EH (cell line): ENCODE results near the gene KRTAP4-11.
A peak's percentile ranks its signal among the peaks of the same experiment; 100 is the strongest.
"Not testable (repeated sequence)": the region's sequence is repeated elsewhere in the genome, so short reads cannot be mapped to it uniquely, and the experiment has no call there.

Source experiments
- DNase-seq: peaks from one replicate; pipeline ENCODE4 v3.0.0-alpha.2; 2015; ENCODE audit warnings: low read depth

Gene KRTAP4-11

DNA sequence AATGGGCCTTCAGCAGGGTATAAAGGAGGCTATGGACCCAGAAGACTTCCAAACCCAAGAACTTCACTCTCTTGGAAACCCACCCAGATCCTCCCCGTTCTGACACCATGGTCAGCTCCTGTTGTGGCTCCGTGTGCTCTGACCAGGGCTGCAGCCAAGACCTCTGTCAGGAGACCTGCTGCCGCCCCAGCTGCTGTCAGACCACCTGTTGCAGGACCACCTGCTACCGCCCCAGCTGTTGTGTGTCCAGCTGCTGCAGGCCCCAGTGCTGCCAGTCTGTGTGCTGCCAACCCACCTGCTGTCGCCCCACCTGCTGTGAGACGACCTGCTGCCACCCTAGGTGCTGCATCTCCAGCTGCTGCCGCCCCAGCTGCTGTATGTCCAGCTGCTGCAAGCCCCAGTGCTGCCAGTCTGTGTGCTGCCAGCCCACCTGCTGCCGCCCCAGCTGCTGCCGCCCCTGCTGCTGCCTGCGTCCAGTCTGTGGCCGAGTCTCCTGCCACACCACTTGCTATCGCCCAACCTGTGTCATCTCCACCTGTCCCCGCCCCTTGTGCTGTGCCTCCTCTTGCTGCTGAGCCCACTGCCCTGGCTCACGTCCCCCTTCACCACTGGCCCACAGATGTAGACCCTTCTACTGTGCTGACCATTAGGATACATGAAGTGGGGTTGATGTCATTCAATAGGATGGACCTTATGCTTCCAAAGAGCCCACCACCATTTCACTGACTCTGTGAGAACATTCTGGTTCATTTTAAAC, 33.9 kb downstream of the KRTAP4-11 start, which contains the start of gene KRTAP4-7:
Gene KRTAP4-7 (plus strand): TSS at position 51 of the 757 bp plus-strand sequence. CDS start 57 bp downstream, at position 108.
- DNase-seq = not testable (repeated sequence)

DNA sequence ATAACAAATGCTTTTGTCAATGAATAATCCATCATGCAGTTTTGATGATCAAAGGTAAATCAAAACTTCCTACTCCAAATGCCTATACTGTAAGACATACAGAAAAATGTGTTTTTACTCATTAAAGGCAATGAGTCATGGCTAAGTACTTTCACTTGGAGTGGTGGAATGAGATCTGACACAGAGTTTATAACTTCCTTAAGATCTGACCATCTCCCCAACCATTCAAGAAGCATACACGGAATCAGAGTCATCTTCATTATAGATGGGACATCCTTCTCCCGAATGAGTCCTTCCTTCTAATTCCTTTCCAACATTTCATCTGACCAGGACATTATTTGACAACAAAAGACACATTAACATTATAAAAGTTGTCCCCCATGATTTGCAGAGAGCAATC, 34.7 kb downstream of the KRTAP4-11 start:
- peak; percentile 92 for DNase-seq

DNA sequence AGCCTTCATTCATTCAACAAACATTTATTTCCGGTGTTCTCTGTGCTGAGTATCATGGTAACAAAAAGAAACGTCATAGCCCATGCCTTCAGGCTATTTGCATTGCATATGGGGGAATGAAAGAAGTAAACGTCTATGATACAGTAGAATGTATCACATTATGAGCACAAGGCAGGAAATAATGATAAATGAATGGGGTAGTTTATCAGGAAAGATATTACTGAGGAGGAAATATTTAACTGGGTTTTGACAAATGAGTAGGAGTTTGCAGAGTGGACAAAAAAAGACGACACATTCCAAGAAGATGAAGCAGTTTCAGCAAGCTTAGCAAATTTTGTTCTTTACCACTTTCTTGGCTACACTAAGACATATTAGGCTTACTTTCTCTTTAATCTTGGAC, 35.5 kb downstream of the KRTAP4-11 start:
- peak; percentile 56 for DNase-seq

DNA sequence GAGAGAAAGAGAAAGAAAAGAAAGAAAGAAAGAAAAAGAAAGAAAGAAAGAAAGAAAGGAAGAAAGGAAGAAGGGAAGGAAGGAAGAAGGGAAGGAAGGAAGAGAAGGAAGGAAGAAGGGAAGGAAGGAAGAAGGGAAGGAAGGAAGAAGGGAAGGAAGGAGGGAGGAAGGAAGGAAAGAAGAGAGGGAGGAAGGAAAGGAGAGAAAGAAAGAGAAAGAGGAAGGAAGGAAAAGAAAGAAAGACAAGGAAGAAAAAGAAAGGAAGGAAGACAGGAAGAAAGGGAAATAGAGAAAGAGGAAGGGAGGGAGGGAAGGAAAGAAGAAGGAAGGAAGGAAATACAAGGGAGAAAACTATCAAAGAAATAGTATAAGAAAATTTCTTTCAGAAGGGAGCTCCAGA, 41.4 kb downstream of the KRTAP4-11 start:
- no peak for DNase-seq

DNA sequence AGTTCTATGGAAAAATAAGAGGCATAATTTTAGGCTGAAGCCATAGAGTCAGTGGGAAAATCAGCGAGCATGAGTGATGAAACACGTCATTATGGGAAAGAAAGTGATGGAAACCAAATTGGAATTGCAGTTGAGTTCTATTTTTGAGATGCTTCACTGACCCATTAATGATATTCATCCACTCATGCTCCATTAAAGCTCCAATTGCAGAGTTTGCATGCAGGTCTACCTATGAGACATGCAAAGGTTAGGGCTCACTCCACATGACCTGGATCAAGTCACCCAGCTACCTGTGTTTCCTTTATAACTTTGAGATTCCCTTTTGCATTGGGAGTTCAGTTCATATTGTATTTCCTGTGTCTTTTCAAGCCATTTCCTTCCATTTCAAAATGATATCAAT, 44.5 kb downstream of the KRTAP4-11 start:
- DNase-seq = no peak

DNA sequence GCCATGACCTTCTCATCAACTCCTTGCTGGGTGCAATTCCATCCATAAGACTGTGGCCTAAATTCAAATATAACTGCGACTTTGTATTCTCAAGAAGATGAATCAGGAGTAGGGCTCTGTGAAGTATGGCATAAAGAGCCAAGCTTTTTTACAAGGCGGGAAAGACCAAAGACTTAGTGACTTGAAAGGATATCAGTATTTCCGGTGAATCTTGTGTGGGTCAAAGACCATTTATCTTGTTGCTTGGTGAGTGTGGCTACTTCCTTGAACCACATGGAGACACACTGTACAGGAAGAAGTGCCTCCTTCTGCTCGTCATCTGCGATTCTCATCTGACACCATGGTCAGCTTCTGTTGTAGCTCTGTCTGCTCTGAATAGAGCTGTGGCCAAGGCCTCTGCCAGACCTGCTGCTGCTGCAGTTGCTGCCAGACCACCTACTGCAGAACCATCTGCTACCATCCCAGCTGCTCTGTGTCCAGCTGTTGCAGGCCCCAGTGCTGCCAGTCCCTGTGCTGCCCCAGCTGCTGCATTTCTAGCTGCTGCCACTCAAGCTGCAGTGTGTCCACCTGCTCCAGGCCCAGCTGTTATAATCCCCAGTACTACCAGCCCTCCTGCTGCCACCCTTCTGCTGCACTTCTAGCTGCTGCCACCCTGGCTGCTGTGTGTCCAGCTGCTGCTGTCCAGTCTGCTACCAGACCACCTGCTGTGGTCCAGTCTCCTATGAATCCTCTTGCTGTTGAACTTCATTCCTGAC, 46.4 kb downstream of the KRTAP4-11 start:
- DNase-seq = no peak

DNA sequence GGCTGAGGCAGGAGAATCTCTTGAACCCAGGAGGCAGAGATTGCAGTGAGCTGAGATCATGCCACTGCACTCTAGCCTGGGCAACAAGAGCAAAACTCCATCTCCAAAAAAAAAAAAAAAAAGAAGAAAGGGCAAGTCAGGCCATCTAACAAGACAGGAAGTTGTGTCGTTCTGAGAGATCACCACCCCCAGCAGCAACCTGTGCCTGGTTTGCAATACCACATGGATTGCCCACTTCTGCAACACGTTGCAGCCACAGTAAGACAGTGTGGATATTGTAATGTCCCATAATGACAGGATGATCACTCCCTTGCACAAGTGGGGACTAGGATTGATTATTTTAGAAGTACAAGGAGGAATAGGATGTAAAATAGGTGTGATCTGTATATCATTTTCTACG, 49.1 kb downstream of the KRTAP4-11 start:
- no peak for DNase-seq

DNA sequence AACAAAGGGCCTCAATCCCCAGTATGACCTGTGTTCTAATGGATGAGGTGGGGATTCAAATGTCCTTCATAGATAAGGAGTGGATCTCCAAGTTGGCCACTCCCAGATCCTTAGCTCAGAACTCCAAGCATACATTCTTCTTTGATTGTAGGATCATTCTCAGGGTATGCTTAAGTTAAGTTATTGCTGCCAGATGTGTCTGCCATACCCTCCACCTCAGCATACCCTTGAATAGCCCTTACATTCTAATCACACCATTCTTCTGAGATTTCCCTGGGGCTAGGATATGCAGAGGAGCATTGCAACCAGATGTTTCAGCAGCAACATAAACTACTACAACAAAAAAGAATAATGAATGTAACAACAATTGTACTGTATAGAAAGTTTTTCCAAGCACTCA, 50.9 kb downstream of the KRTAP4-11 start:
- peak; percentile 80 for DNase-seq
